ENCODE results near the gene HAPLN3. TPM values are rescaled to one million over a fixed set of nuclear protein-coding genes. Genes with fewer than 3 reads are reported as not detected.

Gene HAPLN3
- total RNA-seq, 2 donors from 2014 or later: 138 to 203 TPM

DNA sequence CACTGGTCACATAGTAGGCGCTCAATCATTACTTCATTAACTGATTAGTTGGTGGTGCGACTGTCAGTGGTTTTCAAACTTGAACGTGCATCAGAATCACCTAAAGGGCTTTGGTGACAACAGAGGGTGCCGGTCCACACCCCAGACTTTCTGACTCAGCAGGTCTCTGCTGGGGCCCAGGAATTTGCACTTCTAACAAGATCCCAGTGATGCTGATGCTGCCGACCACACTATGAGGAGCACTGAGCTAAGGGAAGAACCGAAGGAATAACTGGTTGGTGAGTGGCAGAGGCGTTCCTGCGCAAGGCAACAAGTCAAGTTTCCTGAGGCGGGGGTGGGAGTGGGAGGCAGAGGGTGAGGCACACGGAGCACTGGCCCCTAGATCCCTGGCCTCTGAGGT is 18.8 kb downstream of the HAPLN3 start:
- Mint-ChIP-seq H3K4me1 (ENCODE audit: low read depth in 2 of 2) (peaks cover 0 to 6% of the 10 kb centered on the region in 2 donors), H3K4me3 (no peak overlapping the region), H3K9me3 (no peaks in the 10 kb centered on the region), H3K27me3 (peaks cover 0 to 3% of the 10 kb centered on the region in 2 donors), H3K36me3 (no peaks in the 10 kb centered on the region), H3K27ac (no peak overlapping the region)
- no peak for DNase-seq (ENCODE audit: low spot score)
- ATAC-seq: no peak

DNA sequence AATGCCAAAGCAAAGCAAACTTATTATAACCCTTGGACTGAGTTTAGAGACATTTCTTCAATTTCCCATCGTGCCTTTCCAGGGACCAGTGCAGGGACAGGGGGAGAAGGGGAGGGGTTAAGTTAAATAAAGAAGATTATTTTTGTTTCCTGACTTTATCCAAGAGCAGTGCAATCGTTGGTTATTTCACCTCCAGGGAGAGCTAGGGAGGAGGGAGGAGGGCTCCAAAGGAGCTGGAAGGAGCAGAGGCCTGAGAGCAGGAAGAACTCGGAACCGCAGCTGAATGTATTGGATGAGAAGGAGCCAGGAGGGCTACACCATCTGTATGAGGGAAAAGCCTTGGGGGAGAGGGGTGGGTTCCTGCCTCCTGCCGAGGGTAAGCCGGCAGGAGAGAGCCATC is 20.7 kb downstream of the HAPLN3 start:
- Mint-ChIP-seq H3K4me1 (ENCODE audit: low read depth in 2 of 2) (peaks cover 0 to 2% of the 10 kb centered on the region in 2 donors), H3K4me3 (no peak overlapping the region), H3K27me3 (peaks cover 0 to 3% of the 10 kb centered on the region in 2 donors), H3K27ac (no peak overlapping the region), H3K9me3 (no peaks in the 10 kb centered on the region), H3K36me3 (no peaks in the 10 kb centered on the region)
- ATAC-seq (no peak), DNase-seq (ENCODE audit: low spot score) (no peak)

DNA sequence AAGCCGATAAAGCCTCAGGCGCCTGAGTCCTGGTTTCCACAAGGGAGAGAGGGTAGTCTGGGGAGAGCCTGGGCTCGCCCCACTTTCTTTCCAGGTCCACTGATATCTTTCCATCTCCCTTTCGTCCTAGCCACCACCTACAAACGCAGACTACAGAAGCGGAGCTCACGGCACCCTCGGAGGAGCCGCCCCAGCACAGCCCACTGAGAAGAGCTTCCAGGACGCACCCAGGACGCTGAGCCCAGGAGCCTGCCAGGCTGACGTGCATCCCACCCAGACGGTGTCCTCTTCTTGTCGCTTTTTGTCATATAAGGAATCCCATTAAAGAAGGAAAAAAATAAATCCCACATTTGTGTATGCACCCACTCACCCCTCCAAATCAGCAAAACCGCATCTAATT is 21.1 kb downstream of the HAPLN3 start:
- no peak for DNase-seq (ENCODE audit: low spot score)
- no peak overlapping the region for H3K27ac Mint-ChIP-seq
- ATAC-seq: no peak
- H3K4me3 Mint-ChIP-seq: no peak overlapping the region
- H3K4me1 Mint-ChIP-seq (ENCODE audit: low read depth in 2 of 2): peaks cover 0 to 2% of the 10 kb centered on the region in 2 donors
- H3K9me3 Mint-ChIP-seq: no peaks in the 10 kb centered on the region
- H3K36me3 Mint-ChIP-seq: no peaks in the 10 kb centered on the region
- H3K27me3 Mint-ChIP-seq: peaks cover 0 to 3% of the 10 kb centered on the region in 2 donors

DNA sequence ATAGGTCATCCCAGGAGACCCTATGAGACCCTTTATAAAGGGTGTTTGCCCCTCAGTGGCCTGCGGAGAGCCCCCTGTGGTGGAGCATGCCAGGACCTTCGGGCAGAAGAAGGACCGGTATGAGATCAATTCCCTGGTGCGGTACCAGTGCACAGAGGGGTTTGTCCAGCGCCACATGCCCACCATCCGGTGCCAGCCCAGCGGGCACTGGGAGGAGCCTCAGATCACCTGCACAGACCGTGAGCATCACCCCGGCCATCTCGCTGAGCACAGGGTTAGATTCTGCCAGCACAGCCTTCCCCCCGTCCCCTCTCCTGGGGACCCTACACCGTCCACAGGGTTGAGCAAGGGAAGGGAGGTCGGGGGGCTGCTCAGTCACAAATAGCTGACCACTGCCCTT is 21.6 kb downstream of the HAPLN3 start:
- Mint-ChIP-seq H3K27ac (no peak overlapping the region), H3K27me3 (peaks cover 0 to 4% of the 10 kb centered on the region in 2 donors), H3K9me3 (no peaks in the 10 kb centered on the region), H3K36me3 (no peaks in the 10 kb centered on the region), H3K4me3 (no peak overlapping the region), H3K4me1 (ENCODE audit: low read depth in 2 of 2) (peaks cover 0 to 4% of the 10 kb centered on the region in 2 donors)
- DNase-seq (ENCODE audit: low spot score) (no peak), ATAC-seq (no peak)

DNA sequence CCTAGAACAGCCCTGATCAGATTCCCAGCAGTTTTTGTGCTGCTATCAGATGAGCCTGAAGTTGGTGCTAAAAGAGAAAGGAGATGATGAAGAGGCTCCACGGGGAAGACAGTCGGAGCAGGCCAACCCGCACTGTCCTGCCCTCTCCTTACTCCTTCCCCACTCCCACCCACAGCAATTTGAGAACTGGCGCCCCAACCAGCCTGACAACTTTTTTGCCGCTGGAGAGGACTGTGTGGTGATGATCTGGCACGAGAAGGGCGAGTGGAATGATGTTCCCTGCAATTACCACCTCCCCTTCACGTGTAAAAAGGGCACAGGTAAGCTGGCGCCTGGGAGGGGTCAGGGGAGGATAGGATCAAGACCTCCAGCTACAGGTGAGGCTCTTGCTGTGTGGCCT is 22.6 kb downstream of the HAPLN3 start:
- H3K27me3 Mint-ChIP-seq: peaks cover 0 to 6% of the 10 kb centered on the region in 2 donors
- no peaks in the 10 kb centered on the region for H3K9me3 Mint-ChIP-seq
- H3K4me3 Mint-ChIP-seq: no peak overlapping the region
- ATAC-seq (no peak), DNase-seq (ENCODE audit: low spot score) (no peak)
- peaks cover 0 to 5% of the 10 kb centered on the region in 2 donors for H3K4me1 Mint-ChIP-seq (ENCODE audit: low read depth in 2 of 2)
- H3K27ac Mint-ChIP-seq: no peak overlapping the region
- no peaks in the 10 kb centered on the region for H3K36me3 Mint-ChIP-seq

DNA sequence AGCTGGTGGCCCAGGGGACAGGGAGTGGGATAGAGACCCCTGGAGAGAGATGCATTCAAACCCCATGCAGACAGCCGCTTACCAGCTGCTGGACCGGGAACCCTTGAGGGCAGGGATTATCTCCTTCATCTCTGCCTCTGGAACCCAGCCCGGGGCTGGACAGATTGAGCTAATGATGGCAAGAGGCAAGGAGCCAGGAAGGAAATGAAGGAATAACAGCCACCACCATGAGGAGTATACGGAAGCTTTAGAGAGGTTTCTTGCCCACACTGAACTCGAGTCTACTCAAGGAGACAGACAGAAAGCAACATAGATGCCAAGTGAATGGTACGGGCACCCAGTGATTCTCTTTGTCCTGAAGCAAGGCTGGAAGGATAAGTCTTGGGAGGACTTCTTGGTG is 23.2 kb downstream of the HAPLN3 start:
- H3K36me3 Mint-ChIP-seq: no peaks in the 10 kb centered on the region
- DNase-seq (ENCODE audit: low spot score): no peak
- H3K4me1 Mint-ChIP-seq (ENCODE audit: low read depth in 2 of 2): peaks cover 0 to 5% of the 10 kb centered on the region in 2 donors
- H3K4me3 Mint-ChIP-seq: no peak overlapping the region
- peaks cover 0 to 6% of the 10 kb centered on the region in 2 donors for H3K27me3 Mint-ChIP-seq
- H3K27ac Mint-ChIP-seq: no peak overlapping the region
- no peak for ATAC-seq
- H3K9me3 Mint-ChIP-seq: no peaks in the 10 kb centered on the region

DNA sequence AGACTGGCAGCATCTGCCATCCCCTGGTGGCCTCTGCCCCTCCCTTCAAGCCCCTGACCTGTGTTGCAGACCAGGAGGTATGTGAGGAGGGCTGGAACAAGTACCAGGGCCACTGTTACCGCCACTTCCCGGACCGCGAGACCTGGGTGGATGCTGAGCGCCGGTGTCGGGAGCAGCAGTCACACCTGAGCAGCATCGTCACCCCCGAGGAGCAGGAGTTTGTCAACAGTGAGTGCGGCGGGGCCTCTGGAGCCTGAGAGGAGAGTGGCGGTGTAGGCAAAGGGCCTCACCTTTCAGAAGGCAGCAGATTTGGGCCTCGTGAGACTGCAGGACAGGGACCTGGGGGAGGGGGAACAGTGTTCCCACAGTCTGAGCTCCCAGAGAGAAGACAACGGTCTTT is 24.0 kb downstream of the HAPLN3 start:
- H3K36me3 Mint-ChIP-seq: no peaks in the 10 kb centered on the region
- H3K9me3 Mint-ChIP-seq: no peaks in the 10 kb centered on the region
- peaks cover 2 to 7% of the 10 kb centered on the region in 2 donors for H3K27me3 Mint-ChIP-seq
- H3K4me3 Mint-ChIP-seq: no peak overlapping the region
- DNase-seq (ENCODE audit: low spot score): peak; percentile 54
- peaks cover 0 to 3% of the 10 kb centered on the region in 2 donors for H3K4me1 Mint-ChIP-seq (ENCODE audit: low read depth in 2 of 2)
- ATAC-seq: no peak
- H3K27ac Mint-ChIP-seq: no peak overlapping the region

DNA sequence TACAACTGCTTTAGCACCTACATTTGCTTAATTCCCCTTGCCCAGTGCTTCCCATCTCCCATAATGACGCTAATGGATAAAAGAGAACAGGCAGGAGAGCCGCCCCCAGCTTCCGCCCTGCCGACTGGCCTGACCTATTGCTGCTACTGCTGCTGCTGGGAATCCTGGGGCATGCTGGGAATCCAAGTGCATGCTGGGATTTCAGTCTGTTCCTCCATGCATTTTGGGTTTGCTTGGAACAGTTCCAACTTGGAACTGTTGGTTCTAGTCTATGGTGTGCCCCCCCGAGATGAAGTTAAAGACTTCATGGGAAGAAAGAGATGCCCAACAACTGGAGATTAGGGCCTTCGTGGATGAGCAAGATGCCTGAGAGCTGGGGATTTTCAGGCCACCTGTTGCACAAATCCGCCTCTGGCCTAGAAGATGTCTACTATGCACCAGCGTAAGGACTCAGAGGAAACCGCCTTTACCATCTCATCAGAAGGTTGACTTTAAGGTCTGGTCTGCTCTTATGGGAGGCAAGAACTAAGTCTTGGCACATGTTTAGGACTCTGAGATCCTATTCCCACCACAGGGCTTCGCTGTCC is 29.0 kb downstream of the HAPLN3 start:
- Mint-ChIP-seq H3K4me3 (no peak overlapping the region), H3K27me3 (peaks cover 5 to 10% of the 10 kb centered on the region in 2 donors), H3K36me3 (no peaks in the 10 kb centered on the region), H3K9me3 (no peaks in the 10 kb centered on the region), H3K4me1 (ENCODE audit: low read depth in 2 of 2) (peaks cover 0 to 3% of the 10 kb centered on the region in 2 donors), H3K27ac (no peak overlapping the region)
- no peak for ATAC-seq
- peak; percentile 31 for DNase-seq (ENCODE audit: low spot score)

DNA sequence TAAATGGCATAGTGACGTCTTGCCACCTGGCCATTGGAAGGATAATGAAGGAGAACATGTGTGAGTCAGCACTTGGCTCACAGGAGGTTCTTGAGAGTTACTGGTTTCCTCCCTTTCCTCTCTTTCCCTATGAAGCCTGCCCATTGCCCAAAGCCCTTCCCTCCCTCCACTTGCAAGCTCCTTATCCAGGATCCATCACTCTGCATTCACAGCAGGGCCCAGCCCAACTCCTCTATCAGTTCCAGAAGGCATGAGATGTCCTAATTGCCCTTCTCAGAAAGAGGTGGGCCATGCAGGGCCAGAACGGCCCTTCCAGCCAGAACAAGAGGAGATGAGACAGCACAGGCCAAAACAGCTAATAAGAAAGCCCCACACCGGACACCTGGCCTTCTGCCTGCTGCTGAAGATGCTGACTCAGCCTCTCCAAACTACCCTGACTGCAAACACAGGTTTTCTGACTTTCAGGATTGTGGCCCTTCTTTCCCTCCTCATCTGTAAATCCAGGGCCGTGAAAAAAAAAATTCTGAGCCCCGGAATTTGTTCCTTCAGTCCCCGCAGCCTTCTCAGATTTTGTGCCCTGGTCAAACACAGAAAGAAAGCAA is 29.7 kb downstream of the HAPLN3 start:
- peaks cover 0 to 3% of the 10 kb centered on the region in 2 donors for H3K4me1 Mint-ChIP-seq (ENCODE audit: low read depth in 2 of 2)
- no peaks in the 10 kb centered on the region for H3K9me3 Mint-ChIP-seq
- no peak for DNase-seq (ENCODE audit: low spot score)
- no peak for ATAC-seq
- H3K4me3 Mint-ChIP-seq: no peak overlapping the region
- H3K27me3 Mint-ChIP-seq: peaks cover 5 to 10% of the 10 kb centered on the region in 2 donors
- no peaks in the 10 kb centered on the region for H3K36me3 Mint-ChIP-seq
- no peak overlapping the region for H3K27ac Mint-ChIP-seq

DNA sequence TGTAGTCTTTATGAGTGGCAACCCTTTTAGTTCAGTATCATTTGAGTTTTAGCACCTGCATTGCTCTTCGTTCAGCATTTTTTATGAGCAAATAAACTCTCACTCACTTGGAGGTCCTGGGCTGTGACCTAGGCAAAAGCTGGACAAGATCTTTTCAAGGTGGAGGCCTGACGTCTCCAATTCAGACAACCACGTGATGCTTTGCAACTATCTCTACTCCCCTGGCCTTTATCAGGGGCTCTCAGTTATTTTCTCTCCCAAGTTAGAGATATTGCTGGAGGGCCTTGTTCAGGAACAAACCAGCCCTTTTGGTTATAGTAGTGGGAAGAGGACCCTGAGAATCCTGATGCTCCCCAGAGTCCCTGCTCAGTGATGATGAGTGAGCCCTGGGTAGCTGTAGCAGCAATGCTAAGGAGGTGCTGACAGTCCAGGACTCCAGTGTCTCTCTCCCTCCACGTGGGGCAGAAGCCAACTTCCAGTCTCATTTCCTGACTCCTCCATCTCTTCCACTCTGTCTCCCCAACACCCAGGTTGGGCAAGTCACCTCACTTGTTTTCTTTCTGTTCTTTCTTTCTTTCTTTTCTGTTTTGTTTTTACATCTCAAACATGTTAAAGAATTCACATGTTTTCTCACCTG is 30.4 kb downstream of the HAPLN3 start:
- peaks cover 0 to 3% of the 10 kb centered on the region in 2 donors for H3K4me1 Mint-ChIP-seq (ENCODE audit: low read depth in 2 of 2)
- H3K9me3 Mint-ChIP-seq: no peaks in the 10 kb centered on the region
- ATAC-seq (no peak), DNase-seq (ENCODE audit: low spot score) (no peak)
- no peak overlapping the region for H3K4me3 Mint-ChIP-seq
- H3K27me3 Mint-ChIP-seq: peaks cover 5 to 12% of the 10 kb centered on the region in 2 donors
- H3K36me3 Mint-ChIP-seq: no peaks in the 10 kb centered on the region
- no peak overlapping the region for H3K27ac Mint-ChIP-seq

DNA sequence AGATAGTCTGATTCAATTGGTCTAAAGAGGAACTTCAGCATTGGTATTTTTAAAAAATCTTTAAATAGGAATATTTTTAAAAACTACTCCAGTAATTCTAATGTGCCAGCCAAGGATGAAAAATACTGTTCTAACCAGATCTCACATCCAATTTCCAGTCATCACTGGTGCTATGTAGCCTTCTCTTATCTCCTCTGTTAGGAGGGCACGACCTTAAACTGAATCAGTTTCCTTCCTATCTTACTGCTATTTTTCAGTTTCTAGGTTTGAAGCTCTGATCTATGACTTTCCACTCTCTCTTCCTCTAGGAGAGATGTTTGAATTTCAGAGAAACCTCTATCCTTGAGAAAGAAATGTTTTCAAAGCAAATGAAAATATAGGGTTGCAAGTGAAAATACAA is 31.9 kb downstream of the HAPLN3 start:
- no peak for ATAC-seq
- H3K4me1 Mint-ChIP-seq (ENCODE audit: low read depth in 2 of 2): no peaks in the 10 kb centered on the region
- DNase-seq (ENCODE audit: low spot score): no peak
- no peaks in the 10 kb centered on the region for H3K9me3 Mint-ChIP-seq
- no peaks in the 10 kb centered on the region for H3K36me3 Mint-ChIP-seq
- peaks cover 5 to 13% of the 10 kb centered on the region in 2 donors for H3K27me3 Mint-ChIP-seq
- H3K4me3 Mint-ChIP-seq: no peak overlapping the region
- no peak overlapping the region for H3K27ac Mint-ChIP-seq

DNA sequence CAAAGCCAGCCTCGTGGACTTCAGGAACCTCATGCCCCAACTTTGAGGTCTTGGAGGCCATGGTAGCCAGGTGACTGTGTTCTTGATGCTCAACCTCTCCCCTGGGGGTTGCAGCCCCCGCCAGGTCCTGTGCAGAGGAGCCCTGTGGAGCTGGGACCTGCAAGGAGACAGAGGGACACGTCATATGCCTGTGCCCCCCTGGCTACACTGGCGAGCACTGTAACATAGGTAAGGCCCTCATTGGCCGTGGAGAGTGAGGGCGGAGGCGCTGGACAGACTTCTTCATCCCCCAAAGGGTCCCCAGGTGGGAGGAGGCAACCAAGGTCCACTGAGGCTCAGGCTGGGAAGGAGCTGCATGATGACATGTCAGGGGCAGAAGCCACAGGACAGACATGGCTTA is 35.1 kb downstream of the HAPLN3 start:
- DNase-seq (ENCODE audit: low spot score) (peak; percentile 23), ATAC-seq (no peak)
- Mint-ChIP-seq H3K4me3 (no peak overlapping the region), H3K4me1 (ENCODE audit: low read depth in 2 of 2) (no peaks in the 10 kb centered on the region), H3K36me3 (no peaks in the 10 kb centered on the region), H3K9me3 (no peaks in the 10 kb centered on the region), H3K27me3 (peaks cover 0 to 6% of the 10 kb centered on the region in 2 donors), H3K27ac (no peak overlapping the region)

DNA sequence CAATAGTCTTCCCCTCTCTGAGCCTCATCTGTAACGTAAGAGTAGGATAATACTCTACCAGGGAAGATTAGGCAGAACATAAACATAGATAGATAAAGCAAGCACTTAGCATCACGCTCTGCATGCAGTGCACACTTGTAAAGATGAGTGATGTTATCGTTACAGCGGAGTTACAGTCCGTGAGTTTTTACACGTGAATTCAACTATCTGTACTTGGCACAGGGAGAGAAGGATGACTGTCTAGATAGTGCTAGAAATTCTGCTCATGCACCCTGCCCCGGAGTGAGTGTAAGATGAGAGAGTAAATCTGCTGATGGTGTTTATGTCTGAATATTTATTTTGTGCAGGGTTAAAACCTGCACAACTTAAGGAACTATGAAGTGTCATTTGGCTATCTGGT is 35.8 kb downstream of the HAPLN3 start:
- no peaks in the 10 kb centered on the region for H3K4me1 Mint-ChIP-seq (ENCODE audit: low read depth in 2 of 2)
- H3K36me3 Mint-ChIP-seq: peaks cover 3% of the 10 kb centered on the region
- H3K4me3 Mint-ChIP-seq: no peak overlapping the region
- ATAC-seq: no peak
- peaks cover 1% of the 10 kb centered on the region for H3K9me3 Mint-ChIP-seq
- H3K27ac Mint-ChIP-seq: no peak overlapping the region
- peak; percentile 13 for DNase-seq (ENCODE audit: low spot score)
- peaks cover 3 to 7% of the 10 kb centered on the region in 2 donors for H3K27me3 Mint-ChIP-seq

DNA sequence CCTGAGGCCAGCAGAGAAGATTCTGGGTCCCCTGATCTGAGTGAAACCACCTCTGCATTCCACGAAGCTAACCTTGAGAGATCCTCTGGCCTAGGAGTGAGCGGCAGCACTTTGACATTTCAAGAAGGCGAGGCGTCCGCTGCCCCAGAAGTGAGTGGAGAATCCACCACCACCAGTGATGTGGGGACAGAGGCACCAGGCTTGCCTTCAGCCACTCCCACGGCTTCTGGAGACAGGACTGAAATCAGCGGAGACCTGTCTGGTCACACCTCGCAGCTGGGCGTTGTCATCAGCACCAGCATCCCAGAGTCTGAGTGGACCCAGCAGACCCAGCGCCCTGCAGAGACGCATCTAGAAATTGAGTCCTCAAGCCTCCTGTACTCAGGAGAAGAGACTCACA is 36.4 kb downstream of the HAPLN3 start:
- no peak overlapping the region for H3K27ac Mint-ChIP-seq
- H3K4me3 Mint-ChIP-seq: no peak overlapping the region
- peak; percentile 34 for DNase-seq (ENCODE audit: low spot score)
- no peaks in the 10 kb centered on the region for H3K4me1 Mint-ChIP-seq (ENCODE audit: low read depth in 2 of 2)
- H3K27me3 Mint-ChIP-seq: peaks cover 7 to 9% of the 10 kb centered on the region in 2 donors
- H3K9me3 Mint-ChIP-seq: peaks cover 4% of the 10 kb centered on the region
- peaks cover 6% of the 10 kb centered on the region for H3K36me3 Mint-ChIP-seq
- no peak for ATAC-seq
